Memory B cell (primary cell): ENCODE results near the gene TIMP1.

Source experiments
- ATAC-seq: fragments of 150-1000 bp; cut with Tn5 transposase; 2 replicates; pipeline ENCODE4 v1.10.0; 2021; ENCODE audit warnings: low read depth, mild to moderate bottlenecking, moderate library complexity
- DNase-seq, 2 donors: peaks; one replicate each; pipeline ENCODE4 v3.0.0; 2022; ENCODE audit warnings: low spot score in 2 of 2
- H3K27ac Mint-ChIP-seq: one replicate; pipeline ENCODE4 v1.8.0; 2022; ENCODE audit warnings: mild to moderate bottlenecking, moderate library complexity, mixed read lengths
- H3K27me3 Mint-ChIP-seq: one replicate; pipeline ENCODE4 v1.8.0; 2022; ENCODE audit warnings: mixed read lengths
- H3K36me3 Mint-ChIP-seq: one replicate; pipeline ENCODE4 v1.8.0; 2022; ENCODE audit warnings: mild to moderate bottlenecking, mixed read lengths
- H3K4me1 Mint-ChIP-seq: one replicate; pipeline ENCODE4 v1.8.0; 2022; ENCODE audit warnings: mixed read lengths
- H3K4me3 Mint-ChIP-seq: one replicate; pipeline ENCODE4 v1.8.0; 2022; ENCODE audit warnings: mild to moderate bottlenecking, moderate library complexity, mixed read lengths
- H3K9me3 Mint-ChIP-seq: one replicate; pipeline ENCODE4 v1.8.0; 2022; ENCODE audit warnings: mixed read lengths

TIMP1 gene

GRCh38 chrX:47581731-47582647 lies at the start of gene TIMP1:
TIMP1 (plus strand) TSS chrX:47582436; CDS start chrX:47583416, 980 bp downstream.
- H3K4me3 Mint-ChIP-seq, result peak within 1 kb of the TSS; percentile 57
- ATAC-seq (peak; percentile 89), DNase-seq (no peak)
- H3K27me3 Mint-ChIP-seq, result peaks cover 15% of the 10 kb centered on the region
- no peak within 1 kb of the TSS for H3K27ac Mint-ChIP-seq
- peaks cover 22% of the 10 kb centered on the region for H3K4me1 Mint-ChIP-seq
- no peaks in the 10 kb centered on the region for H3K36me3 Mint-ChIP-seq
- no peaks in the 10 kb centered on the region for H3K9me3 Mint-ChIP-seq

- Mint-ChIP-seq H3K4me1 (no peaks in the 10 kb centered on the region), H3K4me3 (no peak overlapping the region), H3K9me3 (no peaks in the 10 kb centered on the region), H3K36me3 (no peaks in the 10 kb centered on the region), H3K27me3 (no peaks in the 10 kb centered on the region), H3K27ac (no peak overlapping the region)
- ATAC-seq, result no peak
- DNase-seq, result no peak
Measured at GRCh38 chrX:47539860-47540259, 42.4 kb upstream of the TIMP1 start.

GRCh38 chrX:47540754-47541538 lies 41.3 kb upstream of the TIMP1 start:
- no peak for ATAC-seq
- no peak for DNase-seq
- H3K27ac Mint-ChIP-seq, result no peak overlapping the region
- no peaks in the 10 kb centered on the region for H3K36me3 Mint-ChIP-seq
- no peaks in the 10 kb centered on the region for H3K4me1 Mint-ChIP-seq
- H3K4me3 Mint-ChIP-seq, result no peak overlapping the region
- no peaks in the 10 kb centered on the region for H3K27me3 Mint-ChIP-seq
- H3K9me3 Mint-ChIP-seq, result no peaks in the 10 kb centered on the region

- Mint-ChIP-seq H3K4me3 (no peak overlapping the region), H3K4me1 (no peaks in the 10 kb centered on the region), H3K27ac (no peak overlapping the region), H3K36me3 (no peaks in the 10 kb centered on the region), H3K27me3 (no peaks in the 10 kb centered on the region), H3K9me3 (no peaks in the 10 kb centered on the region)
- DNase-seq (no peak), ATAC-seq (no peak)
Measured at GRCh38 chrX:47543496-47543895, 38.7 kb upstream of the TIMP1 start.

- H3K4me1 Mint-ChIP-seq, result peaks cover 5% of the 10 kb centered on the region
- peak overlapping the region; percentile 98 for H3K4me3 Mint-ChIP-seq
- H3K9me3 Mint-ChIP-seq, result no peaks in the 10 kb centered on the region
- H3K36me3 Mint-ChIP-seq, result no peaks in the 10 kb centered on the region
- H3K27me3 Mint-ChIP-seq, result no peaks in the 10 kb centered on the region
- peak overlapping the region; percentile 95 for H3K27ac Mint-ChIP-seq
- DNase-seq, result peak; percentile 51 to 71
- ATAC-seq, result peak; percentile 81
Measured at GRCh38 chrX:47556045-47556623, 26.1 kb upstream of the TIMP1 start.

- no peak overlapping the region for H3K27ac Mint-ChIP-seq
Measured at GRCh38 chrX:47558436-47558835, 23.8 kb upstream of the TIMP1 start.

GRCh38 chrX:47560179-47560933 lies 21.9 kb upstream of the TIMP1 start:
- no peak for ATAC-seq
- Mint-ChIP-seq H3K27ac (peak overlapping the region; percentile 98), H3K27me3 (no peaks in the 10 kb centered on the region), H3K36me3 (peaks cover 11% of the 10 kb centered on the region), H3K4me1 (peaks cover 20% of the 10 kb centered on the region), H3K4me3 (peak overlapping the region; percentile 92), H3K9me3 (no peaks in the 10 kb centered on the region)
- DNase-seq, result no peak

More at GRCh38 chrX:47558436-47558835, 23.8 kb upstream of the TIMP1 start:
- Mint-ChIP-seq H3K4me1 (peaks cover 13% of the 10 kb centered on the region), H3K36me3 (peaks cover 4% of the 10 kb centered on the region), H3K4me3 (no peak overlapping the region), H3K27me3 (no peaks in the 10 kb centered on the region), H3K9me3 (no peaks in the 10 kb centered on the region)
- no peak for DNase-seq
- no peak for ATAC-seq

- Mint-ChIP-seq H3K4me1 (peaks cover 18% of the 10 kb centered on the region), H3K27ac (peak within 1 kb of the TSS; percentile 98), H3K27me3 (no peaks in the 10 kb centered on the region), H3K36me3 (peaks cover 11% of the 10 kb centered on the region), H3K9me3 (no peaks in the 10 kb centered on the region), H3K4me3 (peak within 1 kb of the TSS; percentile 92)
- ATAC-seq (peak; percentile 84), DNase-seq (peak; percentile 81 to 92)
Measured at GRCh38 chrX:47560934-47561658, 21.1 kb upstream of the TIMP1 start, which contains the start of gene ARAF. ARAF (plus strand) TSS chrX:47561205; CDS start chrX:47562968, 1,763 bp downstream.

GRCh38 chrX:47561659-47562151 lies 20.5 kb upstream of the TIMP1 start:
- no peak for DNase-seq
- peaks cover 22% of the 10 kb centered on the region for H3K4me1 Mint-ChIP-seq
- peak overlapping the region; percentile 98 for H3K27ac Mint-ChIP-seq
- no peaks in the 10 kb centered on the region for H3K9me3 Mint-ChIP-seq
- H3K36me3 Mint-ChIP-seq, result peaks cover 15% of the 10 kb centered on the region
- no peak for ATAC-seq
- H3K27me3 Mint-ChIP-seq, result no peaks in the 10 kb centered on the region
- H3K4me3 Mint-ChIP-seq, result peak overlapping the region; percentile 92

GRCh38 chrX:47562615-47563243 lies 19.5 kb upstream of the TIMP1 start:
- H3K27ac Mint-ChIP-seq, result no peak overlapping the region
- peaks cover 20% of the 10 kb centered on the region for H3K36me3 Mint-ChIP-seq
- H3K27me3 Mint-ChIP-seq, result no peaks in the 10 kb centered on the region
- DNase-seq, result no peak
- no peaks in the 10 kb centered on the region for H3K9me3 Mint-ChIP-seq
- H3K4me3 Mint-ChIP-seq, result peak overlapping the region; percentile 73
- ATAC-seq, result no peak
- peaks cover 24% of the 10 kb centered on the region for H3K4me1 Mint-ChIP-seq

GRCh38 chrX:47563801-47564315 lies 18.4 kb upstream of the TIMP1 start:
- peaks cover 24% of the 10 kb centered on the region for H3K4me1 Mint-ChIP-seq
- H3K4me3 Mint-ChIP-seq, result peak overlapping the region; percentile 46
- H3K27me3 Mint-ChIP-seq, result no peaks in the 10 kb centered on the region
- DNase-seq (no peak), ATAC-seq (no peak)
- H3K36me3 Mint-ChIP-seq, result peaks cover 23% of the 10 kb centered on the region
- no peaks in the 10 kb centered on the region for H3K9me3 Mint-ChIP-seq
- H3K27ac Mint-ChIP-seq, result no peak overlapping the region

GRCh38 chrX:47564438-47565085 lies 17.7 kb upstream of the TIMP1 start:
- no peak overlapping the region for H3K27ac Mint-ChIP-seq
- H3K36me3 Mint-ChIP-seq, result peaks cover 29% of the 10 kb centered on the region

More at GRCh38 chrX:47564438-47565085, 17.7 kb upstream of the TIMP1 start:
- Mint-ChIP-seq H3K4me1 (peaks cover 24% of the 10 kb centered on the region), H3K9me3 (no peaks in the 10 kb centered on the region), H3K4me3 (peak overlapping the region; percentile 46), H3K27me3 (no peaks in the 10 kb centered on the region)
- no peak for ATAC-seq
- DNase-seq, result no peak
